B cell (primary cell): ENCODE data around the gene PSME2.

Source experiments
- EZH2 ChIP-seq: IDR thresholded peaks from 2 replicates; pipeline ENCODE4 v1.6.1; 2012; ENCODE audit warnings: borderline replicate concordance, low read depth, mild to moderate bottlenecking, moderate library complexity, low read length; ENCODE audit not compliant: insufficient read depth, poor library complexity, severe bottlenecking
- TF ChIP-seq, protein P1 (sequence below): fragments of 200-600 bp; IDR thresholded peaks from one replicate; pipeline ENCODE4 v1.8.0; 2022; ENCODE audit warnings: antibody characterized with exemption, mild to moderate bottlenecking

DNA sequence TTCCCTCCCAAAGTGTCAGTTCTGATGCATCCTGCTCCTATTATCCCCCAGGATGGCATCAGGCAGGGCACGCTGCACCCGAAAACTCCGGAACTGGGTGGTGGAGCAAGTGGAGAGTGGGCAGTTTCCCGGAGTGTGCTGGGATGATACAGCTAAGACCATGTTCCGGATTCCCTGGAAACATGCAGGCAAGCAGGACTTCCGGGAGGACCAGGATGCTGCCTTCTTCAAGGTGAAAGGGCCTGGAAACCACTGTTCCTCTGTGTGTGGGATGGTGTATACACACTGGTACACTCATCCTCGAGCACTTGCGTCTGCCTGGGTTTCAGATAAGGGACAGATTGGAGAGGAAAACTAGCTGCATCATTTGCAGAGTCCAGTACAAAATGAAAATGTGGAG, 15.7 kb upstream of the PSME2 start:
- TF ChIP-seq, protein P1, sequence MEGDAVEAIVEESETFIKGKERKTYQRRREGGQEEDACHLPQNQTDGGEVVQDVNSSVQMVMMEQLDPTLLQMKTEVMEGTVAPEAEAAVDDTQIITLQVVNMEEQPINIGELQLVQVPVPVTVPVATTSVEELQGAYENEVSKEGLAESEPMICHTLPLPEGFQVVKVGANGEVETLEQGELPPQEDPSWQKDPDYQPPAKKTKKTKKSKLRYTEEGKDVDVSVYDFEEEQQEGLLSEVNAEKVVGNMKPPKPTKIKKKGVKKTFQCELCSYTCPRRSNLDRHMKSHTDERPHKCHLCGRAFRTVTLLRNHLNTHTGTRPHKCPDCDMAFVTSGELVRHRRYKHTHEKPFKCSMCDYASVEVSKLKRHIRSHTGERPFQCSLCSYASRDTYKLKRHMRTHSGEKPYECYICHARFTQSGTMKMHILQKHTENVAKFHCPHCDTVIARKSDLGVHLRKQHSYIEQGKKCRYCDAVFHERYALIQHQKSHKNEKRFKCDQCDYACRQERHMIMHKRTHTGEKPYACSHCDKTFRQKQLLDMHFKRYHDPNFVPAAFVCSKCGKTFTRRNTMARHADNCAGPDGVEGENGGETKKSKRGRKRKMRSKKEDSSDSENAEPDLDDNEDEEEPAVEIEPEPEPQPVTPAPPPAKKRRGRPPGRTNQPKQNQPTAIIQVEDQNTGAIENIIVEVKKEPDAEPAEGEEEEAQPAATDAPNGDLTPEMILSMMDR, result no peak
- no peak for TF ChIP-seq EZH2
